Lung (tissue), 12 donors: ENCODE data around the gene ADAMTS17. TPM values are rescaled to one million over a fixed set of nuclear protein-coding genes. Genes with fewer than 3 reads are reported as not detected.

ENCODE experiments used
- ATAC-seq: fragments of 200-7000 bp; cut with Tn5 transposase; one replicate; pipeline ENCODE4 v1.9.1; 2020; ENCODE audit warnings: moderate number of reproducible peaks; ENCODE audit not compliant: insufficient read depth, low FRiP score
- DNase-seq, 3 donors: peaks; one replicate each; pipeline ENCODE4 v3.0.0-alpha.2; 2013 to 2017
- H3K27ac ChIP-seq, 2 donors: one replicate each; pipeline ENCODE4 v1.5.1; 2013; ENCODE audit warnings: mild to moderate bottlenecking in 2 of 2, moderate library complexity in 2 of 2, control low read depth in 1 of 2, inconsistent platforms in 1 of 2, low read depth in 1 of 2, low read length in 1 of 2
- H3K27me3 ChIP-seq, 3 donors: one replicate each; pipeline ENCODE4 v1.5.1; 2013; ENCODE audit warnings: low read length in 2 of 3; ENCODE audit not compliant: control insufficient read depth in 3 of 3, insufficient read depth in 3 of 3
- H3K36me3 ChIP-seq, 4 donors: one replicate each; pipeline ENCODE4 v1.5.1; 2013; ENCODE audit warnings: low read length in 4 of 4, mild to moderate bottlenecking in 1 of 4, moderate library complexity in 1 of 4; ENCODE audit not compliant: control insufficient read depth in 4 of 4, insufficient read depth in 4 of 4
- H3K4me1 ChIP-seq, 5 donors: one replicate each; pipeline ENCODE4 v1.5.1; 2013; ENCODE audit warnings: low read length in 5 of 5, mild to moderate bottlenecking in 2 of 5, moderate library complexity in 1 of 5; ENCODE audit not compliant: control insufficient read depth in 5 of 5, insufficient read depth in 5 of 5
- H3K4me3 ChIP-seq: one replicate; pipeline ENCODE4 v1.5.1; 2013; ENCODE audit warnings: mild to moderate bottlenecking, control low read depth, moderate library complexity
- H3K9ac ChIP-seq, 2 donors: one replicate each; pipeline ENCODE4 v1.5.1; 2013; ENCODE audit warnings: low read length in 2 of 2, control low read depth in 1 of 2; ENCODE audit not compliant: insufficient read depth in 1 of 2
- H3K9me3 ChIP-seq, 4 donors: one replicate each; pipeline ENCODE4 v1.5.1; 2013; ENCODE audit warnings: low read length in 3 of 4, mild to moderate bottlenecking in 1 of 4, moderate library complexity in 1 of 4; ENCODE audit not compliant: control insufficient read depth in 4 of 4, insufficient read depth in 3 of 4
- WGBS, 2 donors: extraction: QIAGEN DNeasy Blood & Tissue Kit; methylation state at CpG; one replicate each; pipeline ENCODE4 v1.1.7; 2013; 5-methylcytosine and 5-hydroxymethylcytosine counted together
- polyA plus RNA-seq, 2 donors: library from polyadenylated mRNA; stranded (reverse); fragments of 200-250 nt; gene quantifications; one replicate each; pipeline ENCODE4 v1.2.1, GENCODE V29; 2013
- total RNA-seq, 2 donors: library from RNA; depleted of rRNA in 1 of 2; stranded (reverse); fragments of >200 nt in 1 of 2; gene quantifications; one replicate each; pipeline ENCODE4 v1.2.1, GENCODE V29; 2014 to 2021
- TF ChIP-seq, protein P1 (sequence below): IDR thresholded peaks from 2 replicates; pipeline ENCODE4 v1.5.1; 2012; ENCODE audit warnings: mild to moderate bottlenecking; ENCODE audit errors: control extremely low read depth, extremely low read depth
- donor health status: control.
- donor health status: control.
- donor health status: Bipolar disorder and iron deficiency.
- donor health status: healthy.
- donor health status: DM: yes; HTN: yes; CAD: no.

ADAMTS17 gene
- total and polyA plus RNA-seq, 4 donors, result 0.47 to 6.6 (median 2.2) TPM

DNA sequence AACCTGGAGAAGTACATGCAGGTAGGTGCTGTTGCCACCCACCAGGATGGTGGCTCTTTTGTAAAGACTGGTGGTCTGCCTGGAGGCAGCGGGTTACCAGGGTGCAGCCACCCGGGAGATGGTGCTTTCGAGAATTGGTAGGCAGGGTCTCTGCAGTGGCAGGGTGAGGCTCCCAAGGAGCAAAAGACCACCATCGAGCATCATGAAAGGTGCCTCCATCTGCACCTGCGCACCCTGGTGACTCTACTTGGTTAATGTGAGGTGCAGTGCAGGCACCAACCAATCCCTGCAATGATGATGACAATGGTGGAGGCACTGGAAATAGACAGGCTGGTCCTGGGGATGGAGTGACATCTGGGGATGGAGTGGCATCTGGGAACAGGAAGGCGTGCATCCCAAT lies 236.7 kb downstream of the ADAMTS17 start:
- H3K9me3 ChIP-seq, result peaks cover 0 to 5% (median 0%) of the 10 kb centered on the region in 4 donors
- no peaks in the 10 kb centered on the region for H3K27me3 ChIP-seq
- ATAC-seq (no peak), DNase-seq (no peak)
- no peaks in the 10 kb centered on the region for H3K36me3 ChIP-seq
- 92 to 96% methylated on average over 6 of the region's 6 CpGs for WGBS, 2 donors
- H3K4me3 ChIP-seq, result no peak overlapping the region
- TF ChIP-seq, protein P1, sequence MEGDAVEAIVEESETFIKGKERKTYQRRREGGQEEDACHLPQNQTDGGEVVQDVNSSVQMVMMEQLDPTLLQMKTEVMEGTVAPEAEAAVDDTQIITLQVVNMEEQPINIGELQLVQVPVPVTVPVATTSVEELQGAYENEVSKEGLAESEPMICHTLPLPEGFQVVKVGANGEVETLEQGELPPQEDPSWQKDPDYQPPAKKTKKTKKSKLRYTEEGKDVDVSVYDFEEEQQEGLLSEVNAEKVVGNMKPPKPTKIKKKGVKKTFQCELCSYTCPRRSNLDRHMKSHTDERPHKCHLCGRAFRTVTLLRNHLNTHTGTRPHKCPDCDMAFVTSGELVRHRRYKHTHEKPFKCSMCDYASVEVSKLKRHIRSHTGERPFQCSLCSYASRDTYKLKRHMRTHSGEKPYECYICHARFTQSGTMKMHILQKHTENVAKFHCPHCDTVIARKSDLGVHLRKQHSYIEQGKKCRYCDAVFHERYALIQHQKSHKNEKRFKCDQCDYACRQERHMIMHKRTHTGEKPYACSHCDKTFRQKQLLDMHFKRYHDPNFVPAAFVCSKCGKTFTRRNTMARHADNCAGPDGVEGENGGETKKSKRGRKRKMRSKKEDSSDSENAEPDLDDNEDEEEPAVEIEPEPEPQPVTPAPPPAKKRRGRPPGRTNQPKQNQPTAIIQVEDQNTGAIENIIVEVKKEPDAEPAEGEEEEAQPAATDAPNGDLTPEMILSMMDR, result no peak
- no peak overlapping the region for H3K9ac ChIP-seq
- H3K27ac ChIP-seq, result no peak overlapping the region
- H3K4me1 ChIP-seq, result peaks cover 0 to 3% (median 0%) of the 10 kb centered on the region in 5 donors

GRCh38 chr15:100104245-100104644 lies 237.5 kb downstream of the ADAMTS17 start:
- H3K9ac ChIP-seq, result no peak overlapping the region
- peaks cover 0 to 3% (median 0%) of the 10 kb centered on the region in 5 donors for H3K4me1 ChIP-seq
- peaks cover 0 to 9% (median 0%) of the 10 kb centered on the region in 4 donors for H3K9me3 ChIP-seq
- H3K4me3 ChIP-seq, result no peak overlapping the region
- no peak for ATAC-seq
- TF ChIP-seq, protein P1, result no peak
- H3K27me3 ChIP-seq, result no peaks in the 10 kb centered on the region
- H3K36me3 ChIP-seq, result no peaks in the 10 kb centered on the region
- 68 to 79% methylated on average over 3 of the region's 3 CpGs for WGBS, 2 donors
- DNase-seq, result no peak
- no peak overlapping the region for H3K27ac ChIP-seq

DNA sequence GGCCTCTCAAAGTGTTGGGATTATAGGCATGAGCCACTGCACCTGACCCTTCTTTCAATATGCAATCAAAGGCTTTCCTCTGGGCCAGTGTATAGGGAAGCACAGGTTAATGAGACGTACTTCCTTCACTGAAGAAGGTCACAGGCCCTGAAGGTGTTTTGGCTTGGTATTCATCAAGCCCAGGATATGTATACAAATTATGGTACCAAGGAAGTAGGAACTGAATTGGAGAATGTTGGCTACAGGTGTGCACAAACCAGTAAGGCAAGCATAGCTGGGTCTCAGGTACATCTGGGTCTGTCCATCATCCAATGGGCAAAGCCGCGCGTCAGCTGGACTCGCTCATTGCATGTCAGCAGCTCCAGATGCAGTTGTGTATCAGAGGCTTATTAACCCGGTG lies 237.9 kb downstream of the ADAMTS17 start:
- WGBS, 2 donors, result 94 to 96% methylated on average over 6 of the region's 6 CpGs
- H3K9ac ChIP-seq, result no peak overlapping the region
- peaks cover 0 to 7% (median 0%) of the 10 kb centered on the region in 4 donors for H3K9me3 ChIP-seq
- no peak overlapping the region for H3K27ac ChIP-seq
- no peaks in the 10 kb centered on the region for H3K36me3 ChIP-seq
- no peak for ATAC-seq
- TF ChIP-seq, protein P1, result no peak
- no peak for DNase-seq
- no peak overlapping the region for H3K4me3 ChIP-seq
- H3K27me3 ChIP-seq, result no peaks in the 10 kb centered on the region
- peaks cover 0 to 3% (median 0%) of the 10 kb centered on the region in 5 donors for H3K4me1 ChIP-seq

DNA sequence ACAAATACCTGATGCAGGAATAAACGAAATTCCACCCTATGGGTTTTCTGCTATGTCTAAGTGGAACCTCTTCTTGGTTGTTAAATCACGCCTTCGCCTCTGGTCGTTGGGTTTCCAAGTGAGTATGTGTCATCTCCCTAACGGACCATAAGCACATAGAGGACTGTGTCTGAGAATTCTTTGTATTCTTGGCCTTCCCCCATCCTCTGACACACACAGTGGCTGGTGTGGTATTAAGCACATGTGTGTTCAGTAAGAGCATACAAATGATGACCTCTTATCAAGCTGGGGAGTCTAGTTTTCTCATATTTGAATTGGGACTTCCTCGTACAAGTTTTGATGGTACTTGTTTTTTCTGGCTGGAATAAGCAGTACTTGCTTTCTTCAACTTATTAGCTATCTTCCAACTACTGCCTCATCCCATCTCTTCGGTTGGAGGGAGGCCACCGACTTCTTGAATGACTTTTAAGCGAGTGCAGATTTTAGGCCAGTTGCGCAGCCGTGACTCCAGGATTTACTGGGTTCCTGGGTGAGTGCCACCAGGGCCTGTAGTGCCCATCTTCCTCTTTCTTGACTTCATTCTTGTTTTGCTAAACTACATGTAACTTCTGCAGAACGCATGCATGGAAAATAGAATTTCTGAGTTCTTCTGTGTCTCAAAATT lies 240.2 kb downstream of the ADAMTS17 start:
- TF ChIP-seq, protein P1, result no peak
- DNase-seq, result no peak
- no peak overlapping the region for H3K27ac ChIP-seq
- no peaks in the 10 kb centered on the region for H3K4me1 ChIP-seq
- WGBS, 2 donors, result 88 to 91% methylated on average over 12 of the region's 12 CpGs
- peaks cover 0 to 7% (median 0%) of the 10 kb centered on the region in 4 donors for H3K9me3 ChIP-seq
- no peaks in the 10 kb centered on the region for H3K36me3 ChIP-seq
- H3K4me3 ChIP-seq, result no peak overlapping the region
- no peak for ATAC-seq
- H3K9ac ChIP-seq, result no peak overlapping the region
- H3K27me3 ChIP-seq, result no peaks in the 10 kb centered on the region
